C1 segment of cervical spinal cord (tissue), 14 donors: ENCODE data around the gene ZSWIM4.
A peak's percentile ranks its signal among the peaks of the same experiment; 100 is the strongest.

Experiments
- DNase-seq, 14 donors: peaks; one replicate each; lab custom pipeline; 2025; lab: John Stamatoyannopoulos, UW

The ZSWIM4 gene

GRCh38 chr19:13872339-13872694, 77.1 kb downstream of the ZSWIM4 start:
- no peak for DNase-seq

GRCh38 chr19:13872695-13873389, 77.6 kb downstream of the ZSWIM4 start:
- DNase-seq, result peak in 2 of 14 donors; percentile 6 to 20

DNA sequence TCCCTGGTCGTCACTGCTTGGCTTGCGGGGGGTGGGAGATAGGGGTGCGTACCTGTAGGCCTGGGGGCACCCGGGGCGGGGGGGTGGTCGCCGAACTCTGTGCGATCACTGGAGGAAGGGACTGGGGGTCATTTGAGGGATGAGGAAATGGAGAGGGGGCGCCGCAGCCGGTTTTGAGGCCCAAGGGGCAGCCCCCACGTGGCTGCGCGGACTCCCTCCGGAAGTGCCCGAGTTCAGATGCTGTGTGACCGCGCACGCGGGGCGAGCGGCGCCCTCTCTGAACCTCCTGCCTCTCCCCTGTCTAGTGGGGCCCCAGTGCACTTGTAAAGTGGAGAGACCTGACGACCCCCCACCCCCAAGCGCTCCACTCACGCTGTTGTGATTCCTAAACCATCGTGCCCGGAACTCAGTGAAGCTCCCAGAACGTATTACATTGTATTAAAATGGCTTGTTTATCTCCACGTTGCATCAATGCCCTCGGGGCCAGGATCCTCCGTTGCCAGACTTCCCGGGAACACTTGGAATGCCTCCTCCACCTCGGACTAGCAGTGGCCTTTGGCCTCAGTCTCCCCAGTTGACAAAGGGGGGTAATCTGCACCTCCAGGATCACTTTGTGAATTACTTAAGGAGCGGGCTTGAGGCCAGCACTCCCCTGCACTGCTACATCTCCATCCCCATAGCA, 78.7 kb downstream of the ZSWIM4 start:
- no peak for DNase-seq

DNA sequence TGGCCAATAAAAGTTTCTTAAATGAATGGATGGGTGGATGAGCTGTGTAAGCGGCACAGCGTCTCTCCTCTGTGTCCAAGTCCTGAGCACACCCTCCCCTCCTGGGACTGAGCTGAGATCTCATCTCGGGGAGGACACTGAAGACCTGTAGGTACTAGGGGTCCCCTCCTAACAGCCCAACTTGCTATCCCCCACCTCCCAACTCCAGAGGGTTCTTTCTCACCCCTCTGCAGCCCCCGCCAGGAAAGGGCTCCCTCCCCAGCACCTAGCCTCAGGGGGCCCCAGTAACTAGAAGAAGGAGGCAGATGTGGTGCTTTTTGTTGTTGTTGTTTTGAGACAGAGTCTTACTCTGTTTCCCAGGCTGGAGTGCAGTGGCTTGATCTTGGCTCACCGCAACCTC, 80.6 kb downstream of the ZSWIM4 start:
- no peak for DNase-seq

DNA sequence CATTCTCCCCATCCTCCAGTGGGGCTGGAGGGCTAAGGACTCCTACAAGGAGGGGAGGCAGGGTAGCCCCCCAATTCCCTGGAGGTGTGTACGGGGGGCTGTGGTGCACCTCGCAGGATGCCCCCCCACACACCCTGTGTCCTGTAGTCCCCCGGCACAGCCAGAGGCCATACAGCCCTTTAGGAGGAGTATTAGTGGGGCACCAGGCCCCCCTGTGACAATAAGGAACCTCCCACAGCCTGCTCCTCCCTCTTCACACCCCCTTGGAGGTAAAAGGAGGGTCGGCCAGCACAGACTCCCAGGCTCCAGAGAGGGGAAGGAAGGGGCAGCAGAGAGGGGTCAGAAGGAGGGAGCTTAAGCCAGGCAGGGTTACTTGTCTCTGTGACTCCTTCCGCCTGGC, 81.6 kb downstream of the ZSWIM4 start, which contains the start of gene NANOS3:
TSS of gene NANOS3 (plus strand) at position 301 of the 400 bp plus-strand sequence. CDS start 115 bp downstream, outside the sequence.
- DNase-seq, result no peak

DNA sequence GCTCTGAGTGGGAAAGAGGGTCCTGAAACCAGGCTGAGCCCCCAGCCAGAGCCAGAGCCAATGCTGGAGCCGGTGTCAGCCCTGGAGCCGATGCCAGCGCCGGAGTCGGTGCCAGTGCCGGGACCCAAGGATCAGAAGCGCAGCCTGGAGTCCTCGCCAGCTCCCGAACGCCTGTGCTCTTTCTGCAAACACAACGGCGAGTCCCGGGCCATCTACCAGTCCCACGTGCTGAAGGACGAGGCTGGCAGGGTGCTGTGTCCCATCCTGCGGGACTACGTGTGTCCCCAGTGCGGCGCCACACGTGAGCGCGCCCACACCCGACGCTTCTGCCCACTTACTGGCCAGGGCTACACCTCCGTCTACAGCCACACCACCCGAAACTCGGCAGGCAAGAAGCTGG, 82.1 kb downstream of the ZSWIM4 start:
- DNase-seq, result no peak

DNA sequence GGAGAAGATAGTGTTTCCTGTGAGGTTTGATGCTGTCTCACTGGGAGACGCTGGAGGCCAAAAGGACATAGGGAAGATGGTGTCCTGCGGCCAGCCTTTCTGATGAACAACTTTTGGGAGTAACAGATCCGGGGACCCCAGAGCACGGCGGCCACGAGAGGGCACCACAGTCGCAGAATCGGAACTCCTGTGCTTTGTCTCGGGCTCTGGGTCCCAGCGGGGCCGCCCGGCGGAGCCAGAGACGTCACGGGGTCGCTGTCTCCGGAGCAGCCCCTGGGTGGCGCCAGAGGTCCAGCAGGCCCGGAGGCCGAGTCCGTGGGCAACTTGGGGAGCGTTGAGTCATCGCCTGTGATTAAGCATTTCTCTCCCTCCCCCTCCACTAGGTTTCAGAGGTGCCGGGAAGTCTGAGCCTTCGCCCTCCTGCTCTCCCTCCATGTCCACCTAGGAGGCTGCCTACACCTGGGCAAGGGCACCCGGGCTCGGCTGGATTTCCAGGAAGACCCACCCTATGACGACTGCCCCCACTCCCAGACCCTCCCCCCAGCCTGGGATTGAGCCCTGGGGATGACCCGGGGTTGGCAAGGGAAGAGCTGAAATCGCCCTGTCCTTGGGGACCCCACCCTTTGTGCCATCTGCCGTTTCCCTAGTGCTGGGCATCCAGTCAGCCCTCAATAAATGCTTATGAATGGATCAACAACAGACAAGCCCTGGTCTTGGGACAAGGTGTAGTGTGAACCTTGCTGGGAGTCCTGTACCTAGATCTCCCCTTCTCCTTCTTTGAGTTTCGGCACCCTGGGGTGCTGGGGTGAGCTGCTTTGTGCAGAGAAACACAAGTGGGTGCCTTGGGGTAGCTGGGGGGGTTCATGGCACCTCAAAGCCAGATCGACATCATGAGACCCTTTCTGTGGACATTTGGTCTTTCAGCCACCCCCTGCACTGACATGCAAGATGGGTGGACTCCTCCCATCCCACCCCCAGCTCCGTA, 85.1 kb downstream of the ZSWIM4 start:
- peak; percentile 51 to 98 (median 92) for DNase-seq

DNA sequence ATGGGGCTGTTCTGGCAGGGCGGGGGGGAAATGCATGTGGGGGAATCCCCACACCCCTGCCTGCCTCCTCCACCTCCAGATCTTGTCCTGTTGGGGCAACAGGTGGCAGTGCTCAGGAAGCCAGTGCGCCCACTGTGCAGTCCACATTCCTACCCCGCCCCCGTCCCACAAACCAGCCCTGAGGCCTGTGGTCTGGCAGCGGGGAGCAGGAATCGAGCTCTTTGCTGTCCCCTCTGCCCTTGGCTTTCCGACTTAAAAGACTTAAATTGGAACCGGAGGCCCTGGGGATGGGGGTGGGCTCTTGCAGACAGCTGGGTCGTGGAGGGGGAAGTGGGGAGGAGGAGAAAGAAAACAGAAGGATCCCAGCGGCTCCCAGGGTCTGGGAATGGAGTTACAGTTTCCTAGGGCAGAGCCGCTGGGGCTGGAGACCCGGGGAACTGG, 86.0 kb downstream of the ZSWIM4 start:
- peak in 2 of 14 donors; percentile 21 to 35 for DNase-seq
